Right lobe of liver (tissue), 4 donors: ENCODE results near the gene REEP5.

Source experiments
- CTCF ChIP-seq, 4 donors: fragments of 200-600 bp in 3 of 4; fragments of 450-650 bp in 1 of 4; IDR thresholded peaks; one replicate each; pipeline versions ENCODE4 v1.5.1 to v1.8.0; 2016 to 2022; ENCODE audit warnings: antibody characterized with exemption in 4 of 4, mild to moderate bottlenecking in 2 of 4
- POLR2A ChIP-seq: fragments of 450-650 bp; IDR thresholded peaks from one replicate; pipeline ENCODE4 v1.6.1; 2017; ENCODE audit warnings: antibody characterized with exemption, mild to moderate bottlenecking
- donor health status: DM: no; HTN: no; CAD: no.
- donor health status: DM: no; HTN: no; CAD: no.
- donor health status: DM: no; HTN: yes; CAD: no.

DNA sequence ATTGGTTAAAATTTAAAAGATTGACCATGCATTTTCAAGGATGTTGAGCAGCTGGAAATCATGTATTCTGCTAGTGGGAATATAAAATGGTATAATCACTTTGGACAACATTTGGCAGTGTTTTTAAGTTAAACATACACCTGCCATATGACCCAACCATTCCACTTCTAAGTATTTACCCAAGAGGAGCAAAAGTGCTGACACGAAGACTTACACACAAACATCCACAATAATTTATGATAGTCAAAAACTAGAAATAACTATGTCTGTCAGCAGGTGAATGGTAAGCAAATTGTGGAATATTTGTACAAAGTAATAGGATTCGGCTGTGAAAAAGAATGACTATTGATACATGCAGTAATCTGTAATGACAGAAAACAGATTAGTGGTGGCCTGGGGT lies 91.6 kb downstream of the REEP5 start:
- no peak for TF ChIP-seq POLR2A
- TF ChIP-seq CTCF (IDR thresholded peaks at IDR 0.05): no peak
